Activated T-helper 9 cell treated with anti-CD3 and anti-CD28 coated beads, Interleukin-2, amount 50 U/mL, for 16 hours (primary cell): ENCODE results near the gene TMEM150A.
"Not testable (repeated sequence)": the region's sequence is repeated elsewhere in the genome, so short reads cannot be mapped to it uniquely, and the experiment has no call there.

Experiments
- DNase-seq: peaks from one replicate; pipeline ENCODE4 v3.0.0-alpha.2; 2020; ENCODE audit warnings: low read depth

The TMEM150A gene

DNA sequence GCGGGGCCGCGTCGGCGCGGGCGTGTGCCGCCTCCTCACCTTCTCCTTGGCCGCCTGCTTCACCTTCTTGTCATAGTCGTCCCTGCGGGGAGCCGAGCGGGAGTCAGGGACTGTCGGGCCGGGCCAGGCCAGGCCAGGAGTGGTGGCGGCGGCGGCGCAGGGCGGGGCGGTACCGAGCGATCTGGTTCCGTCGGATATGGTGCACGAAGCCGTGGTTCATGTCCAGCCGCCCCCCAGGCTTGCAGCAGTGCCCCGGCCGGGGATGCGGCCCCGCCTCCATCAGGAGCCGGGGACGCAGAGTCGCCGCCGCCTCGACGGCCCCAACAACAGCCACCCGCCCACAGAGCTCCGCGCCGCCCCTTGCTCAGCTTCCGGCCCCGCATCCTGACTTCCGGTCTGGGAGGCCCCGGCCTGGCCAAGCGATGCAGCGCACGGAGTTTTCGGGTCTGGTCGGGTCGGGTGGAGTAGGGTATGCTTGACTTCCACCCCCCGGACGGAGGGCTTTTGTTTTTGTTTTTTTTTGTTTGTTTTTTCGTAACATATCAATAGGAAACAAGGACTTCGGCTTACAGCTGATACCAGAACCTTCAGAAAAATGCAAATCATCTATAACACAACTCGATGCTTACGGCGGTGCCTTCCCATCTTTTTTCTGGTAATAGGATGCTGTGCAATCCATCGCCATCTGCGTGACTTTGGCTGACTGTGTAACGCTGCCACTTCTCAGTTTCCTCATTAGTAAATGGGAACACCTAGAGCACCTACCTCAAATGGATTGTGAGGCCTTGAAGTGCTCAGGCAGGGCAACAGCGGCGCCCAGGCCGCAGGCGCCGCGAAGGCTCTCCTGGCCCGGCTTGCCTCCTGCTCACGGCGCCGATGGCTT lies 9.4 kb upstream of the TMEM150A start, which contains the start of gene C2orf68:
TSS of gene C2orf68 (minus strand) at position 362 of the 883 bp plus-strand sequence. CDS start at position 280, 82 bp downstream.
- peak; percentile 81 for DNase-seq

DNA sequence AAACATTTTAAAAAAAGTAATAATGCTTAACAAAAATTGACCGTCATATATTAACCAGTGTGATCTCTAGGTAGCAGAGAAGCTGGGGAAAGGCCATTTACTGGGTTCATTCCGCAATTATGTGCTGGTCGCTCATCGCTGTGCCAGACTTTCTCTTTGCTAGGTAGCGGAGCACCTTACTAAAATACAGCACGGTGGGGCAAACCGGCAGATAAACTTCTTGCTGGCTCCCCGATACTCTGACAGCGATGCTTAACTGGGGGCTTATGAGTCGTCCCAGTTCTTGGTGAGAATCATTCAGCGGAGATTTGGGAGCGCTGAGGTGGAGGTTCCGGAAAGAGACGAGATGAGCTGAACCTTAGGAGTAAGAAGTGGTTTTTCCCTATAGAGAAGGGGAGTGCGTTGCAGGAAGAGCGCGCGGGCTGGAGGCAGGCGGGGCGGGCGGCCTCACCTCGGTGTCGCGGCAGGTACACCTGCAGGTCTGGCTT lies 8.8 kb upstream of the TMEM150A start:
- no peak for DNase-seq

DNA sequence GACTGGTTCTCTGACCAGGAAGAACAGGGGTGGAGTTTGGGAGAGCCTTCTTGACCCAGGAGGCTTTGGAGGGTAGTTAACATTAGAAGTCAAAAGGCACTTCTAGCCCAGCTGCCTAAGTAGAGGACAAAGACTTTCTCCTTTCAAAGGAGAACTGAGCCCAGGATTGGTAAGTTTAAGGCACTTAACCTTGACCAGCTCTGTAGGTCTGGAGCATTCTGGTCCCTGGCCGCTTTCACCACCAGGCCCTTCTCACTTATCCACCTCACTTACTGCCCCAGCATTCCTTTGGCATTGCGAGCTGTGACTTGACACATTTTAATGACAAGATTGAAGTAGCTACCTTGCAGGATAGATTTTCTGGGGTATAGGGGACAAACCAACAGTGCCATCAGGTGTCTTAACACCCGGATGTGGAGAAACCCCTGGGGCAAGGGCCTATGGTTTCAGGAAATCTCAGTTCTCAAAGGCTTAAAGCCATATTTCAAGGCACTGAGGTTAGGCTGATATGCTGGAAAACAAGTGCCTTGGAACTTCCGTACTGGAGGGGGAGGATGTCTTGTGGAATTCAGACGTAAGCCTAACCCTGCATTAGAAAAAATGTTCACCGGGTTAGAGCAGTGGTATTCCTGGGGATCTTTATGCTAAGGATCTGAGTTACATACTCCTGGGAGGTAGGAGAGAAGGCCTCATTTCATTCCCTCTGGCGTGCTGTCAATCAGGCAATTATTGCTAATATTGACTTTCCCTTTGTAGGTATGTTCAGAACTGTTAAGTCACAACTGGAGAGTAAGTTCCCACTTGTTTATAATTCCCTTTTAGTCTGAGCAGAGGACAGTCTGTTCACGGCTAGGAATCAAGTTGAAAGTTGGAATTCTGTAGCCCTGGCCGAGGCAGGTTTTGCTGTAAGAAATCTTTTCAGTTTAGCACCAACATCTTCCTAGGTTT lies 5.0 kb upstream of the TMEM150A start:
- DNase-seq: no peak

DNA sequence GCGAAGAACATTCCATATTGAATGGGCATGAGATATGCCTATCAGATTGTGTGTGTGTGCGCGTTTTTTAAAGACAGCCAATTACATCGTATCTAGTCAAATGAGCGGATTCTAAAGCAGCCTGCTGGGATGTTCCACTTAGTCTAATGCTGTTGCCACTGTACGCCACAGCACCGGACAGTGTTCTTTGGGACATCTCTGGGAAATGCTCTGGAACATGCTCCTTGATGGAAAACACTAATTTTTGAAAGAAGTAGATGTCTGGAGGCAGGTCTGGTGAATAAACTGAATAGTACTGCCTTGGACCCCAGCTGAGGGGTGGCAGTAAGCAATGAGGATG lies 3.6 kb upstream of the TMEM150A start:
- no peak for DNase-seq

DNA sequence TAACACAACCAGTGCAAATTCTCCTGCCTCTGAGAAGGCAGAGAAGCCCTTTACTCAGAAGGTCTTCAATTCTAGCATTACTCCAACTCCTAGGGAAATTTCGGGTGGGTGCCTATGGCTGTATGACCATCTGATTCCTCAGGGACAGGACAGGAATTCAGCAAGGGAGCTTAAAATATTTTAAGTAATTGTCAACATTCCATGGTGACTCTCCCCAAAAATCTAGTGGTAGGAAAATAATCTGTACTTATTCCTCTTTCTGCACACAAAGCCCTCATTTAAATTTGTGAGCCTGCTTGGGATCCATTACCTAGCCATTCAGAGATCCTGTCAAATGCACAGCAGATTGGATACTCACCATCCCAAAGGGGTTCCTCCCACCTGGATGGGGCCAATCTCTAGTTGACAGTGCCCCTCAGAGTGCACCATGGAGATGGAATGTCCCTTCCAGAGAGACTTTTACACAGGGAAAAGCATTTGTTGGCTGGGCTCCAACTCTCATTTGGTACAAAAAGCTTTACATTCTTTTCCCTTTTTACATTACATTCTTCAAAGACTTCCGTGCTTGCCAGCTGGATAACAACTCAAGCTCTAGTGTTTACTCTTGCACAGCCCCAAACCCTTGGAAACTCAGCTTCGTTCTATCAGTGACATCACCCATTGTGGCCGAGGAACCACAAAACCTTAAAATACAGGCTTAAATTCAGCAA lies 3.1 kb upstream of the TMEM150A start:
- DNase-seq: no peak

DNA sequence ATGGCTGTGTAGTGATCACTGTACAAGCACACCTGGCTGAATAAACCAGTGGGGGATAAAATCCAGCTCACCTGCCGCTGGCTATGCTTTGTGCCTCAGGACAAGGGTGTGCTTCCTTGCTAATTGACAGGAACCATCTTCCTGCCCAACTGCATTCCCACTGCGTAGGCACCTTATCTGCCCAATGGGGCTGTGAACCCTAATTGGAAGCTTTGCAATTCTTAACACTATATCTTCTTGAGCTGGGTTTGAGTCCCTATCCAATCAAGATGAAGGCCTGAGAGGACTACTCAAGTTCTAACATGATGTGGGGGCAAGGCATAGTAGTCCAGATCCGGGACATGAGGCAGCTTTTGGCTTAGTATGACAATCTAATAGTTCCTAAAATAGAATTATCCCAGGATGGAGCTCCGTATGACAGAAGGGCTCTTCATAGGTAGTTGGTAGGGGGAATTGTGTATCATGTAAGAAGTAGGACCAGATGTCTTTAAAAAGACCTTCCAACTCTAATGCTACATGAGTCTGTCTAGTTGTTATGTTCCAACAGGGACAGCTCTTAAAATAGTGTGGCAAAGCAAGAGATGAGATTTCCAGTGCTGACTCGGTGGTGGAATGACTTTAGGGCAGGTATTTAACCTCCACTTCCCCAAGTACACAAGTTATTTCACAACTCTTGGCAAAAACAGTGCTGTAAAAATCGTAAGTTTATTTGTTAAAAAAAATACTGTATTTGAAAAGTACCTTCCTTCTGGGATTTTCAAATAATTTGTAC lies 2.3 kb upstream of the TMEM150A start:
- DNase-seq: no peak

DNA sequence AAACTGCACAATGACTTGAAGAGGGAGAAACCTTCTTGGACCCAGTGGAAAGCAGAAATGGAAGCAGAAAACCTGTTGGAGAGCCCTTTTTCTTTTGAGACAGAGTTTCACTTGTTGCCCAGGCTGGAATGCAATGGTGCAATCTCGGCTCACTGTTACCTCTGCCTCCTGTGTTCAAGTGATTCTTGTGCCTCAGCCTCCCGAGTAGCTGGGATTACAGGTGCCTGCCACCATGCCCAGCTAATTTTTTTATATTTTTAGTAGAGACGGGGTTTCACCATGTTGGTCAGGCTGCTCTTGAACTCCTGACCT lies 1.6 kb upstream of the TMEM150A start:
- not testable (repeated sequence) for DNase-seq

DNA sequence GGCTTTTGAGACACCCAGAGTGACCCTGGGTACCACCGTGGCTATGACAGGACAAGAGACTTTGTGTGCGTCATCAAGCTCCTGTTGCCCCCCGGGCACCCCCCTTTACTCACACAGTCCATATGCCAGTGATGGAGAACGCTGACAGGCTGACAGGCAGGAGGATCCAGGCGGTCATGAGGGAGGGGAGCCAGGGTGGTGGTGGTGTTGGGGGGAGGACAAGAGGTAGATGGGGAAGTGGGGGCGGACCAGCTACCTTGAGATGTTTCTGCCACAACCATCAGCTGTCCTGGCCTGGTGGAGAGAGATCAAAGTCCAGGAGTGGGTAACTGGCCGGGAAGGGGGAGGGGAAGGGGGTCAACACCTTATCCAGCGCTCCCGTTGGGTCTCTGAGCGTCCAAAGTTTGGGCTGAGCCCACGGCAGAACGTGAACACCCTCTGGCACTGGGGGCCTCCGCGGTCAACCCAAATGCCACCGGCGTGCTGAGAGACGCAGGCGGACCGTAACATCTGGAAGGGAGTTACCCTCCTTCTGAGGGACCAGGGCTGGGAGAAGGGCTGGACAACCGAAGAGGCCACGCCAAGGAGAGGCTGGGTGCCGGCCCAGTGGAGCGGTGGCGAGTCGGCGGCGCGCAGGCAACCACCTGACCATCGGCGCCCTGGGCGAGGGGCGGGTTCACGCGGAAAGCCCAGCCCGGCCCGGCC lies 575 bp downstream of the TMEM150A start:
- no peak for DNase-seq

DNA sequence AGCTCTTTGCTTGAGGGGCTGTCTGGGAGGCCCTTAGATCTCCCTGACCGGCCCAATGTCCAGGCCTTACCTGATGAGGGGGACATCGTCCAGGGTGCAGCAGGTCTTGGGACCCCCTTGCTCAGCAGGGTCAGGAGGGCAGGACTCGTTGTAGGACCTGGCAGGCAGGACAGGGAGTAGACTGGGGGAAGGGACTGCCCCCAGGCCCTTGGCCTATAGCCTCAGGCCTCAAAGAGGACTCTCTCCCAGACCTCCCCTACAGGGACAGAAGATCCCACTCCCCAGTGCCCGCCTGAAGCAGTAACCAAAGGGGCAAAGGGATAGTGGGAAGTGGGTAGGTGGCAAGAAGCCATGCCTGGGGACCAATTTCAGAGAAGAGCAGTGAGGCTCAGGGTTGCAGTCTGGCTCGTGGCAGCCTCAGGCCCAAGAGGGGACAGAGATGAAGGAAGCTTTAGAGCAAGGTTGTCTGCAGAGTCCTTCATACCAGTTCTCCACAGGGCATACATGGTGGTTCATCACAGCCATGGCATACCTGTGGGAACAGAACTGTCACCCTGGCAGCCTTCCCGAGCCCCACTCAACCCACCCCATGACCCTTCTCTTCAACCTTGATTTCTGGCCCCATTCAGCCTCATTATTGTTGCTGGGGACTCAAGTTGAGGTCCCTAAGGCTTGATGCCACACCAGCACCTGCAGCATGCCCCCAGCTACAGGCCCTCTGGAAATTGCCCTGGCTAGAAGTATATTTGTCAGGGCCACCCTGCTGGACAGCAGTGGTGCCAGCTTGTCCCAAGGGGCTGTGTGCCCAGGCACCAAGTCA lies 1.3 kb downstream of the TMEM150A start:
- DNase-seq: no peak

DNA sequence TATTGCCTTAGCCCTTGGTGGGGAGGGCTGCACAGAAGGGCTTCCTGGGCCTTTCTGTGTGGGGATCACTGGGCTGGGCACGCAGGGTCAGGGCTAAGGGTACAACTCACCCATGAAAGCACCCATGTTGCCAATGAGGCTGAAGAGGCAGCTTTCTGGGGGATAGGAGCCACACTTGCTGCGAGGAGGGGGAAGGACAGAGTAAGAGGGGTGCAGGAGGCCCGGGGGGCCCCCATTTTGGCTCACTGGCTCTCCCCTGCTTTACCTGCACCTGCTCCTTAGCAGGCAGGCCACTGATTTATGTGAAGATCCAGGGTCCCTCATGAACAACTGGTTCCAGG lies 2.3 kb downstream of the TMEM150A start:
- DNase-seq: no peak

DNA sequence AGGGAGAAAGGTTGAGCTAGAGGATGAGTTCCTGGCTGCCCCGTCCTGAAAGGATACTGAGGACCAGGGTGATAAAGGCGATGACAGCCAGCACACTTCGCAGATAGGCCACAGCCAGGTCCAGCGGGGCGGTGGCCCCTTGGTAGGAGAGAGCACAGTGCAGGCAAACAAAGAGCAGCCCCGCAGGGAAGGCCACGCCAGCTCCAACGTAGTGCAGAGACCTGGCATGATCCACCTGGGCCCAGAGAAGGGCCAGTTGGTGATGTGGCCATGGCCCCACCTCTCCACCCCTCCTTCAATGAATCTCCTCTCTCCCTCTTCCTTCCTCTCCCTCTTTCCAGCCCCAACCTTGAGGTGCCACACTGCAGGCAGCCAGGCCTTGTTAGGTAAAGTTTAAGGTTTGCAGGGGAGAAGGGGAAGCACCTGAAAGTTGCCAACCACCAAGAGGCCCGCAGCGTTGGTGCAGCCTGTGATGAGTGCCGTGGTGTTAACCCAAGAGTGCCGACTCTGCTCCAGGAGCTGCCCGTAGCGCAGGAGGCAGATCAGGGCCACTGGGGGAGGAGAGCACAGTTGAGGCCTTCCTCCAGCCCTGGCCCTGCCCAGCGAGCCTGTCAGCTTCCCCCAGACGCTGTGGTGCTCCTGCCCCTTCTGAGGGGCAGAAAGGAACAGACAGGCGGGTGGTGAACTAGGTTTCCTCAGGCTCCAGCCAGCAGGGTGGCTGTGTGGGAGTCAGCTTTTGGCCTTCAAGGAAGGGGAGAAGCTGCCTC lies 2.8 kb downstream of the TMEM150A start:
- no peak for DNase-seq

DNA sequence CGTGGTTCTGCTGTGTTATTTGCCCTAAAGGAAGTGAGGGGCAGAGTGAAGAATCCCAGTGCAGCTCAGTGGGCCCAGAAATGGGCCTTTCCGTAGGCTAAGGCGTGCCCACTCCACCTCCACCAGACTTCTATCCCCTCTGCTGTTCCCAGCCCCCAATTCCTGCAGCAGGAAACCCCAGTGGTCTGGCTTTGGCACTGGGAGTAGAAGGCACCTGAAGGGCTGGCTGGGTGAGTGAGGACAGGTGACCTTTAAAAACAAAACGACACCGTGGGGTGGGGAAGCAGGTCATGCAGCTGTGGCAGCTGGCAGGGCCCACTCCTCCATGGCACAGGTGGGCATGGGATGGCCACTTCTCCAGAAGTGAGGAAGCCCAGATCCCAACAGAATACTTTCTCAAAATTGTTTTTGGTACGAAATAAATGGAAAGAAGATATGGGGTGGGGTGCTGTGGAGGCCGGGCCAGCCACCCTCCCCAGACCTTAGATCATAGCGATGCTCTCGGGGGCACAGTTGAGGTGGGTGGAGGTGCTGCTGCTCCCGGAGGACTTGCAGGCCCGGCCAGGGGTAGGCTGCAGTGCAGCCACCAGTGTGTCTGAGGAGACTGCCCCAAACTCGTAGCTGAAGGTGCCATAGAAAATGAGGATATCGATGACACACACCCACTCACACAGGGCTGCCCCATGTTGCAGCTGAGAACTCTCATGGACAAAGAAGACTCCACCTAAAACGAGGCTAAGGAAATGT lies 3.7 kb downstream of the TMEM150A start:
- DNase-seq: no peak

DNA sequence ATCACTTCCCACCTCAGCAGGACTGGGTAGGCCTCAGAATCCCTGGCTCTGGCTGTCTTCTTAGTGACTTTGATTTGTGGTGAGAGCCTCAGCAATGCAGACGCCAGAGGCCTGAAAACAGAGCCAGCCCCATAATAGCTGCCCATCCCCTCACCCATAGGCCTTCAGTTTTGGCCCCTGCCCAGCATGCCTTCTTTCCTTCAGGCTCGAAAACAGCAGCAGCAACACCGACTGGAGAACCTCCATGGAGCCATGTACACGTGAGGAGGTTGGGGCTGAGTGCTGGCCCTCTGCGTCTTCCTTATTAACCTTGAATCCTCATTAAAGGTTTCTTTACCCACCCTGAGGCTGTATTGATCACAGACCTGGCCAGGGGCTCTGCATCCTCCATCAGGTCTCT lies 5.3 kb downstream of the TMEM150A start:
- DNase-seq: no peak

DNA sequence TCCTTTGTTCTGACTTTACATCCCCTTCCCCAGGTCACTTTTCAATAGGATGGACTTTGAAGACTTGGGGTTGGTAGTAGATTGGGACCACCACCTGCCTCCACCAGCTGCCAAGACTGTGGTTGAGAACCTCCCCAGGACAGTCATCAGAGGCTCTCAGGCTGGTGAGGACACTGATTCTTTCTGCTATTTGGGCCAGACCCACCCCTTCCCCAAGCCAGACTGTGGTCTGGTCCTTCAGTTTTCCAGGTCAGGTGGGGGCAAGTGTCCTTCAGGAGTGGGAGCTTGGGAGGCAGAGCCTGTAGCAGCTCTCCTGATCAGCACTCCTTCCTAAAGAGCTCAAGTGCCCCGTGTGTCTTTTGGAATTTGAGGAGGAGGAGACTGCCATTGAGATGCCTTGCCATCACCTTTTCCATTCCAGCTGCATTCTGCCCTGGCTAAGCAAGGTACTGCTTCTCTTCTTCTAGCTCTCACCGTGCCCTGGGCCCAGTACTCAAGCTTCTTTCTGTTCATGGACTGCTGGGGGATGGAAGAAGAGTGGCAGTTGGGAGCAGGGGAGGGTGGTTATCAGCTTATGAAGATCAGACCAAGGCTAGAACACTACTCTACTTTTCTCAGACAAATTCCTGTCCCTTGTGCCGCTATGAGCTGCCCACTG lies 5.9 kb downstream of the TMEM150A start:
- no peak for DNase-seq

DNA sequence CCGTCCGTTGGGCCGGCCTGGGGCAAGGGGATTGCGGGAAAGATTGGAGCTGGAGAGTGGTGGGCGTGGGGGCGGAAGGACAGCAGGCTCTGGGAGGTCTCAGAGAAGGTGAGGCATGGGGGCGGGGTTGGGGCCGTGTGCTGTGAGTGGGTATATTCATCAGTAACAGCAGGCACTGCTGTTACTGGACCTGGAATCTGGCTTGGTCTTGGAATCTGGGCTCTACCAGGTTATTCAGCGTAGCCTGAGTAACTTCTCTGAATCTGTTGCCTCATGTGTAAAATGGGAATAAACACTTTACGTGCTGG lies 6.5 kb downstream of the TMEM150A start:
- no peak for DNase-seq

DNA sequence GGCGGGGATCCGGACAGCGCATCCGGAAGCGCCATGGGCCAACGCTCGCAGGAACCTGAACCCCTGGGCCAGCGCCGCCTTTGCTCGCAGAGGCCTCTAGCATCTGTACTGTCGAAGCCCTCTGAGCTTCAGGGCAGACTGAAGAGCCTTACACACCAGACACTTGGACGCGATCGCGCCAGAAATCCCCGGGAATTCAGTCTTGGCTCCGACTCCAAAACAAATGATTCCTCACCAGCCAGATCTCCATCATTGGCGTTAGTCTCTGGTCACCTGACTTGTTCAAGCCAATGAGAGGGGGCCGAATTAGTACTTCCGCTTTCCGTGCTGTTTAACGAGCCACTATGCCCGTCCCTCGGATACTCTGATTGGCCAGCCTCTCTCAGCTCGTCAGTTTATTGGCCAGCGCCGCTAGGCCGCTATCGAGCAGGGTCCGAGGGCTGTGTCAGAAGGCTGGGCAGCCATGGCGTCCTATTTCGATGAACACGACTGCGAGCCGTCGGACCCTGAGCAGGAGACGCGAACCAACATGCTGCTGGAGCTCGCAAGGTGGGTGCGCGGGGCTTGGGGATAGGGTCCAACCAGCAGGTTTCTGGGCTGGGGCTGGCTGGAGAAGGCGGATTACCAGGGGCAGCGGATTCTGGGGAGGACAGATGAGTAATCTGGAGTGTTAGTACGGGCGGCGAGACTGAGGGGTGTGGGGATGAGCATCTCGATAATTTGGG lies 7.0 kb downstream of the TMEM150A start, which contains the start of gene RNF181:
TSS of gene RNF181 (plus strand) at position 445 of the 725 bp plus-strand sequence. CDS start at position 464, 19 bp downstream.
- DNase-seq: peak; percentile 82

DNA sequence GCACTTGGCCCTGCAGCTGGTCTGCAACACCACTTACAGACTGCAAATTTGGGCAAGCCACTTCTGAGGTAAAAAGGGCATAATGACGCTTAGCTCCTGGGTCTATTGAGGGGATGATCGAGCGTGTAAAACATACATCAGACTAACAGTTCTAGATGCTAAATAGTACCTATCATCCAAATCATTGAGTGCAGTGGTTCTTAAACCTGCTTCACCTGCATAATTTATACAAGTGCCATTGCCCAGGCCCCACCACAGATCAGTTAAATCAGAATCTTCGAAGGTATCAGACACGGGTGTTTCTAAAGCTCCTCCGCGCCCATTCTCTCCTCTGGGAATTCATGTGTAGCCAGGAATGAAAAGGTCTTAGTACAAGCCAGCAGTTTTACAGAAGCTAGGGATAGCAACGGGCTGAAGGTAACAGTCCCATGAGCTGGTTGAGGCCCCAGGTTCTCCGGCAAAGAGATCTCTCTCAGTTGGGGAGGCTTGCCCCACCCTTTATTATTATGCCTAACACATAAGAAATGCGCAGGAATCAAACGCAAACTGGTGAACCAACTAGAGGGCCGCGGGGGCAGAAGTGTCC lies 7.7 kb downstream of the TMEM150A start:
- DNase-seq: no peak
